PFSK-1 (cell line): ENCODE results near the gene TOM1L2.

Experiments used
- FOXP2 ChIP-seq: optimal IDR thresholded peaks from 2 replicates; pipeline ENCODE3; 2011; ENCODE audit warnings: borderline replicate concordance, control low read depth, inconsistent platforms; ENCODE audit not compliant: insufficient read depth; ENCODE audit errors: extremely low read length, extremely low read depth
- POLR2AphosphoS5 ChIP-seq: IDR thresholded peaks from 2 replicates; pipeline ENCODE4 v1.6.1; 2012; ENCODE audit warnings: low read depth, mild to moderate bottlenecking, control low read depth, low read length, moderate library complexity
- SIN3A ChIP-seq: IDR thresholded peaks from 2 replicates; pipeline ENCODE4 v1.6.1; 2012; ENCODE audit warnings: mild to moderate bottlenecking, low read length, moderate library complexity, borderline replicate concordance; ENCODE audit not compliant: insufficient read depth
- TAF1 ChIP-seq: IDR thresholded peaks from 2 replicates; pipeline ENCODE4 v1.6.1; 2012; ENCODE audit warnings: low read length, control low read depth, borderline replicate concordance; ENCODE audit not compliant: insufficient read depth
- TF ChIP-seq, protein P1 (sequence below), 2 experiments: IDR thresholded peaks; 2 replicates each; pipeline versions ENCODE4 v1.6.1 to v1.8.0; 2011 to 2012; ENCODE audit warnings: low read depth in 2 of 2, low read length in 2 of 2, control low read depth in 1 of 2, inconsistent platforms in 1 of 2, mild to moderate bottlenecking in 1 of 2, moderate library complexity in 1 of 2; ENCODE audit not compliant: insufficient read depth in 1 of 2

TOM1L2 gene

DNA sequence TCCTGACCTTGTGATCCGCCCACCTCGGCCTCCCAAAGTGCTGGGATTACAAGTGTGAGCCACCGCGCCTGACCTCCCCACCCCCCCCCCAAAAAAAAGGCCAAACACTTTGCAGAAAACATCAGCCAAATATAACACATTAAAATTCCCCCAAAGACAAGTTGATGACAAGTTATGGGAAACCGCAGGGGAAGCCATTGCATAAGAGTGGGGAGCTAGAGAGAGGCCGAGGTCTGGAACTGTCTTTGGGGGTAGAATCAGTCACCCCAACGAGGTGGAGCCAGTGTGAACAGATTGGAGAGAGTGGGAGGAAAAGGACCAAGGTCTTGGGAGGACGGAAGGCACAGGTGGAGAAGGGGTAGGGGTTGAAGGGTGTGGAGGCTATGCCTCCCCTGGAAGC is 3.2 kb upstream of the TOM1L2 start:
- TF ChIP-seq POLR2AphosphoS5 = no peak
- no peak for TF ChIP-seq SIN3A
- TF ChIP-seq, protein P1, sequence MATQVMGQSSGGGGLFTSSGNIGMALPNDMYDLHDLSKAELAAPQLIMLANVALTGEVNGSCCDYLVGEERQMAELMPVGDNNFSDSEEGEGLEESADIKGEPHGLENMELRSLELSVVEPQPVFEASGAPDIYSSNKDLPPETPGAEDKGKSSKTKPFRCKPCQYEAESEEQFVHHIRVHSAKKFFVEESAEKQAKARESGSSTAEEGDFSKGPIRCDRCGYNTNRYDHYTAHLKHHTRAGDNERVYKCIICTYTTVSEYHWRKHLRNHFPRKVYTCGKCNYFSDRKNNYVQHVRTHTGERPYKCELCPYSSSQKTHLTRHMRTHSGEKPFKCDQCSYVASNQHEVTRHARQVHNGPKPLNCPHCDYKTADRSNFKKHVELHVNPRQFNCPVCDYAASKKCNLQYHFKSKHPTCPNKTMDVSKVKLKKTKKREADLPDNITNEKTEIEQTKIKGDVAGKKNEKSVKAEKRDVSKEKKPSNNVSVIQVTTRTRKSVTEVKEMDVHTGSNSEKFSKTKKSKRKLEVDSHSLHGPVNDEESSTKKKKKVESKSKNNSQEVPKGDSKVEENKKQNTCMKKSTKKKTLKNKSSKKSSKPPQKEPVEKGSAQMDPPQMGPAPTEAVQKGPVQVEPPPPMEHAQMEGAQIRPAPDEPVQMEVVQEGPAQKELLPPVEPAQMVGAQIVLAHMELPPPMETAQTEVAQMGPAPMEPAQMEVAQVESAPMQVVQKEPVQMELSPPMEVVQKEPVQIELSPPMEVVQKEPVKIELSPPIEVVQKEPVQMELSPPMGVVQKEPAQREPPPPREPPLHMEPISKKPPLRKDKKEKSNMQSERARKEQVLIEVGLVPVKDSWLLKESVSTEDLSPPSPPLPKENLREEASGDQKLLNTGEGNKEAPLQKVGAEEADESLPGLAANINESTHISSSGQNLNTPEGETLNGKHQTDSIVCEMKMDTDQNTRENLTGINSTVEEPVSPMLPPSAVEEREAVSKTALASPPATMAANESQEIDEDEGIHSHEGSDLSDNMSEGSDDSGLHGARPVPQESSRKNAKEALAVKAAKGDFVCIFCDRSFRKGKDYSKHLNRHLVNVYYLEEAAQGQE (IDR thresholded peaks at IDR 0.05; ENCODE audit: insufficient read depth in 1 of 2, low read depth in 2 of 2, low read length in 2 of 2) = no peak
- TF ChIP-seq TAF1 = no peak

DNA sequence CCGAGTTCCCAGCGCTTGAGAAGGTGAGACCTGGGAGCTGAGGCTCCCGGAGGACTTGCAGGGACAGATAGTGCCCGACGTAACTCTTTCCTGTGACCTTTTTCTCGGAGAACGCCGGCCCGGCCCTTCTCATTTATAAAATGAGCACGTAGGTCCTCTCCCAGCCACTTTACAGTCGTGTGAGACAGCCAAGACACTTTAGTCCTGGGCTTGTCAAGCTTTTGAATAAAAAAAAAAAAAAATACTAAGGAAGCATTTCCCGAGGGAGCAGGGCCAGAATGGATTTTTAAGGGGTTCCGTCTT is 703 bp upstream of the TOM1L2 start:
- TF ChIP-seq, protein P1 (IDR thresholded peaks at IDR 0.05; ENCODE audit: insufficient read depth in 1 of 2, low read depth in 2 of 2, low read length in 2 of 2) = no peak
- TF ChIP-seq FOXP2 (no peak), POLR2AphosphoS5 (no peak), TAF1 (no peak), SIN3A (no peak)

DNA sequence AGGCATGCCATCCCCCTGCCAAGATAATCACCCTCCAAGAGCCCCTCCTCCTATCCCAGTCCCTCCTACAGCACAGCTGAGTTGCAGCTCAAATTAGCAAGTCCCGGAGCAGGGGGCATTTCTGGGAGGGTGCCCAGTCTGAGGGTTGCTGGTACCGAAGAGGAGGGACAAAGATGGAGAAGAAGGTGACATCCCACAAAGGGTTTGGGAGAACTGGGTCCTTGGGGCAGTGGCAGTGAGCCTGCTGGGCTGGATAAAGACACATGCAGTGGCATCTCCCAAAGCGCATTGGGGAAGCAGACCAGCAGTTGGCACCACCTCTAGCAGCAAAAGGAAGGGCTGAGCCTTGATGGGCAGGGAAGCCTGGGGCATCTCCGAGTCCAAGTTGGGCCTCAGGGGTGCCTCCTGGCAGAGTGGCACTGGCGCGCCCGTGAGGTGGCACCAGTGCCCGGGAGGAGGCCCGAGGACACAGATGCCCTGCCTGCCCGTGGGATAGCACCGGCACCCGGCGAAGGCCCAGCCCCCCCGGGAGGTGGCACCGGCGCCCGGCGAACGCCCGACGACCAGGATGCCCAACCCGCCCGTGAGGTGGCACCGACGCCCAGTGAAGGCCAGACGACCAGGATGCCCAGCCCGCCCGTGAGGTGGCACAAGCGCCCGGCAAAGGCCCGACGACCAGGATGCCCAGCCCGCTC is 622 bp downstream of the TOM1L2 start:
- TF ChIP-seq TAF1 (no peak), FOXP2 (no peak), SIN3A (no peak)
- TF ChIP-seq, protein P1 (IDR thresholded peaks at IDR 0.05; ENCODE audit: insufficient read depth in 1 of 2, low read depth in 2 of 2, low read length in 2 of 2) = no peak

DNA sequence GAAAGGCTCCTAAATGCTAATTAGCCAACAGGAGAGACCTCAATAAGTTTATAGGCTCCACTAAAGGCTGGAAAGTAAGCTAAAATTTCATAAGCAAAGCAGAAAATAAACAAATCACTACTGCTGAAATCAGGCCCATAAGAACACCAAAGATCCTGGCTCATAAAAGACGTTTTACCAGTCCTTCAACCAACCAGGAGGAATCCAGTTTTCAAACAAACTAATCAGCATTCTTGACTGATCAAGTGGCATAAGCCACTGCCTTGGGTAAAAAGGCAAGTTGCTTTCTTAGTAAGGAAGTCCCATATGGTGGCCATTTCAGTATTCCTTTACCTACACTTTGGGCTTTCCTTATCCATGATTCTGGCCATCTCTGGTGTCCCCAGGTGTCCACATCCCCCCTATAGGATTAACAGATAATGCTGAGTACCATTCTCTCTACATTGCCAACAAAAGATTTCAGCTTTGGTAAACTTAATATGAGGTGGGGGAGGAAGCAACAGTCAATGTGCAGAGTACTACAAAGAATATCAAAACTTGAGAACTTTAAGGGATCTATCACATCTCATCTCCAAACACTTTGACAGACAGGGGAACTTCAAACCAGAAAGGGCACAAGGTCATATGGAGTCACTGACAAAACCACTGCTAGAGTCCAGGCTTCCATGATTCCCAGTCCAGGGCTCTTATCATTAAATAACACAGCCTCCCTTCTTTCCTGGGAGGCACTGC is 1.3 kb downstream of the TOM1L2 start:
- no peak for TF ChIP-seq POLR2AphosphoS5
- no peak for TF ChIP-seq SIN3A
- TF ChIP-seq TAF1 = no peak
- TF ChIP-seq, protein P1 (IDR thresholded peaks at IDR 0.05; ENCODE audit: insufficient read depth in 1 of 2, low read depth in 2 of 2, low read length in 2 of 2) = no peak
- TF ChIP-seq FOXP2 = no peak

DNA sequence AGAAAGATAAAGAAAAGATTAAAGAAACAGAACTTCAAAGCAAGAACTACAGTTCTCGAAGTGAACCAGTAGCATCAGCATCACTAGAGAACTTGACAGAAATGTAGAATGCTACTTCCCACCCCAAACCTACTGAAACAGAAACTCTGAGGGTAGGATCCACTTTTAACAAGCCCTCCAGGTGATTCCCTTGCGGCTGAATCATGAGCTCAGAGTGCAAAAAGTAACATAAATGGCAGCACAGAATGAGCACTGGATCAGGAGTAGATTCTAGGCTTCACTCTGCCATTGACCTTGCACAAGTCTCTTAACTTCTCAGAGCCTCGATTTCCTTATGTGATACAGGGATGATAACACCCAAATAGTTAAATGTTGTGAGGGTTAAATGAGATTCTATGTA is 5.8 kb downstream of the TOM1L2 start:
- TF ChIP-seq TAF1 = no peak
- TF ChIP-seq, protein P1 (IDR thresholded peaks at IDR 0.05; ENCODE audit: insufficient read depth in 1 of 2, low read depth in 2 of 2, low read length in 2 of 2) = no peak
- no peak for TF ChIP-seq FOXP2
- TF ChIP-seq SIN3A = no peak
- no peak for TF ChIP-seq POLR2AphosphoS5
